ENCODE data around the gene PDE3B.
"Not testable (repeated sequence)": the region's sequence is repeated elsewhere in the genome, so short reads cannot be mapped to it uniquely, and the experiment has no call there.

PDE3B gene

DNA sequence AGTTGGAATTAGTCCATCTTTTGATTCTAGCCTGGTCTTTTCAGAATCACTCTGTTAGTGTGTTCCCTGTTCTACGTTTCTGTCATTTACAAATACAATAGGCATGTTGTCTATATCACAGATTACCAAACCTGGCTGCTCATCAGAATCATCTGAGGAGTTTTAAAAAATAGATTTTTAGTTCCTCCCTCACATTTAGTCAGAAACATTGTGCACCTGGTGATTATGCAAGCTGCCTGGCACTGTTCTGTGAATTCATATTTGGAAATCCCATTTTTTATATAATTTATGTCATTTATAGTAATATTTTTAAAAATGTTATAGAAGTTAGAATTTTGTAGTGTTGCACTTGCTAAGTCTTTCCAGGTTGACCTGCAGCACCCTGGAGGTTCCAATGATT, 107.3 kb downstream of the PDE3B start:
- DNase-seq, result no peak

DNA sequence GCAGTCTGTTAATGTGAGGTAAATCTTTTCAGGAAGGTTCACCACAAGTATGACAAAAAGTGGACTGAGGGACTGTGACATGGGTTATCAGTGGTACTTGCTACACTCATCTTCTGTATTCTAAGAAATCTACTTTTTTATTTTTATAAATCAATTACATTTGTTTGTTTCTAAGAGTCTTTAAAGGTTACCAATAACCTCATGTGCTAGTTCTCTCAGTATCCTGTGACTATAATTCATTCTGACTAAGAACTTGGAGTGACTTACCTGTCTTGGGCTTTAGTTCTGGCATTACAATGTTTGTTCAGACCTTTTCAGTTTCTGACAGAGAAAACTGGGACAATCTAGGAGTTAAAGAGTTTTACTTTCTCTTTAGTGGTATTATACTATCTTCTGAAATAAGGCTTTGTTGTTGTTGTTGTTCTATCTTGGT, 108.4 kb downstream of the PDE3B start:
- DNase-seq, result no peak

DNA sequence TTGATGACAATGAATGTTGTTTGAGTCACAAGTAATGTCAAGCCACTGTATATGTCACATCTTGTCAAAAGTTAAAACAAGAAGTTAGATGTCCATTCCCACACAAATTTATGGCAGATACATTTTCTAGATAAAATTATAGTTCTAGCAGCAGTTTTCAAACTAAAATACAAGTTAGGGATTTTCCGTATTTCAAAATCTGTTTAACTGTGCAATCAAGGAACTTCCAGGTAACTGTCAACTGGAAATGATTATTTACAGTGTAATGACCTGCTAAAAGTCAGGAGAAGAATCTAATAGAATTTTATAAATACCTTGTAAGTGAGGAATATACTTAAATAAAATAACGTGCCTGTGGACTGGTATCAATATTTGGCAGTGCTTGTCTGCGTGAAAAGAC, 111.5 kb downstream of the PDE3B start:
- DNase-seq, result no peak

DNA sequence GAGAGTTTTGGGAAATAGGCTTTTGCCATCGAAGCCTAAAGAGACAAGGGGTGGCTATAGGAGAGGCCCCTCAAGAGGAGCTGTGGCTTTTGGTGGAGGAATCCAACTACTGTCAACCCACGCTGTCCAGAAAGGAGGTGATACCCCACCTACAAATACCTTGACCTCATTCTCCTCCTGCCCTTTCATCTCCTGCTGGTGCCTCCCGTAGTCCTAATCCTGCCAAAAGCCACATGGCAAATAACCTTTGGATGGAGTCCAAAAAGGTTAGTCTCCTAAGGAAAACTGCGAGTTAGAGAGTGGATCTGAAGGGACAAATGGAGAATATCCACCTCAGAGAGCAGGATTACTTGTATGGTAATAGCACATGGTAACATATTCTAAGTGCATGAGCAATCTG, 112.7 kb downstream of the PDE3B start:
- DNase-seq, result no peak

DNA sequence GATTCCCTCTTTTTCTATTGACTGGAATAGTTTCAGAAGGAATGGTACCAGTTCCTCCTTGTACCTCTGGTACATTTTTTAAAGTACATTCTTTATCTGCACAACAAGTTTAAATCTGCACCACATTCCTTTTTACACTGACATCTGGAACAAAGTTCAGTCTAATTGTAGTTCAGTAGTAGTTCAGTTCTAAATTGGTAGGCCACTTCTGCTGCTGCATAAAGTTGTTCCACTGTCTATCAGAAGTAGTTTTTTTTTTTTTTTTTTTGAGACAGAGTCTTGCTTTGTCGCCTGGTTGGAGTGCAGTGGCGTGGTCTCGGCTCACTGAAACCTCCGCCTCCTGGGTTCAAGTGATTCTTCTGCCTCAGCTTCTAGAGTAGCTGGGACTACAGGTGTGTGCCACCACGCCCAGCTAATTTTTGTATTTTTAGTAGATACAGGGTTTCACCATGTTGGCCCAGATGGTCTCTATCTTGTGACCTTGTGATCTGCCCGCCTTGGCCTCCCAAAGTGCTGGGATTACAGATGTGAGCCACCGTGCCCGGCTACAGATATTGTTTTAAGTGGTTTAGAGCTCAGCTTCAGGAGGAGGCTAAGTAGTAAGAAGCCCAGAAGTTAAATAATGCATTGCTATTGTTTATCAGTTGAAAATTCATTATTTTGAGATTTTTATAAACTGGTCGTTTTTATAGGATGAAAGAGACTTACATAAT, 115.9 kb downstream of the PDE3B start:
- not testable (repeated sequence) for DNase-seq

DNA sequence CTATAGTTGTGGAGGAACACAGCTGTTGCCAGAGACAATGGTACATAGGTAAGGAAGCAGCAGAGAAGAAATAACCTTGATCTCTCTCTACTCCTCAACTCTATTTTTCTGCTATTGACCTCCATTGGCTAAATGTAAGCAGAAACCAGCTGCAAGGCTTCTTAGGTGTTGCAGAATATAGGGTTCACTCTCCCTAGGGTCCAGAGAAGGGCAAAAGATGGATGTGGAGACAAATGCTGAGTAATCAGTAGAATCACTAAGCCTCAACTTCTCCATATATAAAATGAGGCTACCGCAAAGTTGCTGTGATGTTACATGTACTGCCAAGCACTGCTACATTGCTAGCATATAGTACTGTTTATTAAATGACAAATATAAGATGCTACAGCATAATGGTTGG, 120.6 kb downstream of the PDE3B start:
- no peak for DNase-seq

DNA sequence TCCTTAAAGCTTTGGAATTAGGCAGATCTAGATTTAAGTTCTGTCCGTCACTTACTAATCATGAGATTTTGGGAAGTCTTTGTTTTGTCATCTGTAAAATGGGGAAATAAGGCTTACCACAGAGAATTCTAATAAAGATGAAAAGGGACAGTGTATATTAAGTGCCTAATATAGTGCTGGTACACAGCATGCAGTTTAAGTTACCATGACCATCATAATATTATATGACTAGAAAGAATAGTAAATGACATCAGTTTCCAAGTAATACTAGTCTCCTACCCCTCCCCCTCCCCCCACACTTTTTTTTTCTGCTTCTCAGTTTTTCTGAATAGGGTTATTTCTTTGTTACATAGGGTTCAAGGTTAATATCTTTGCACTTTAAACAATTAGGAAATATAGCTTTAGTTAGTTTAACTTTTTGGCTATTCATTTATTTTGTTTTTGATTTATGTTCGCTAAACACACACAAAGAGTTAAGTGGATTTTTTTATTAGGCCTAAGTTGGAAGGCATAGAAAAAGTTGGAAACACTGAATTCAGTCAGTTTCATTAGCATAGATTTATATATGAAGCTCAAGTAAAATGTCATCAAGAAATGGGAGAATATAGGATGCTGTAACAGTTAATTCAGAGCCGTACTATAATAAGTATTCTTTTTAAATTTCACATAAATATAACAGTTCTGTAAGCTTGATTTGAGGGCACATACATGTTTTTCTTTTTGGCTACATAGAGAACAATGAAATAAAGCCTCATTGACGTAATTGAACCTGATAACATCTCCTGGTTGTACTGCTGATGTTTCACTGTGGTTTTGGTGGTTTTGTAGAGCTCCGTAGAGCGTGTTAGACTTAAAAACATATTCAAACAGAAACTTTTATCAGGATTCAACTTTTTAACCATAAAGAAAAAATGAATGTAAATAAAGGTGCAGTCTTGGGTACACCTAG, 121.2 kb downstream of the PDE3B start:
- peak; percentile 33 to 40 for DNase-seq

DNA sequence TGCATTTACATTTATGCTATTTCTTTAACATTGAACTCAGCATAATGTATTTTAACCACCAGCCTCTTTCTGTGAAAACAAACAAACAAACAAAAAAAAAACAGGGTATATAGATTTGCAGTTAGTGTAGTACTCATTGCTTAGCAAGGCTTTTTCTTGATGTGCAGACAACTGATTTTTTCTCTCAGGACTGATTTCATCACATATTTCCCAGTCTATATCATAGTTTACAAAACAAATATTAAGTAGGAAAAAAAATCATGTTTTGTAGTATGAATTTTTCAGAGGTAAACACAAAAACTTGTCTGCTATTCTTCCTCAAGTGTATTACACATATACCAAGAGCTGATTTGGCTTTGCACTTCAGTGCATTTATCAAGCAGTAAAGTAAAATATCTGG, 123.0 kb downstream of the PDE3B start:
- DNase-seq, result no peak

DNA sequence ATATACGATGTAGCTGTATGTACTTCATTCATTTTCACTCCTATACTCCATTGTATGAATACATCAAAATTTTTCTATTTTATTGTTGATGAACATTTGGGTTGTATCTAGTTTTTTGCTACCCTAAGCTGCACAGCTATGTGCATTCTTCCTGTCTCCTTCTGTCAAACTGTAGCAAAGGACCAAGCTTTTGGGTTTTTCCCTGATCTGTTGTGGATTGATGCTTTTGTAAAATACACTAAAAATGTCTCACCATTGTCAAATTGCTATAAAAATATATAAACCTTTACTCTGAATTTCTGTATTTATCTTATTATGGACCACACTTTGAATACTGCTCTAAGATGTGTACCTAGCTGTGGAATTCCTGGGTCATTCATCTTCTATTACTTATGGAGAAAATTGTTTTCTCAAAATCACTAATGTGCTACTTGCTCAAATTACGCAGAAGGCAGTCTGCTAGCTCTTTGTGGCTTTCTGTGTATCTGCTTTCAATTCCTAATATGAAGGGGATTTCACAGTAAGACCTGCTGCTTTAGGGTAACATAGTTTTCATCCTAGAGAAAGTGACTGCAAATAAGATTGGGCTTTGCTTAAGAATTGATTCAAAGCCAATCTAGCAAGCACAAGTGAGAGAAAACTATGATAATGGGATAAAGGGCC, 125.1 kb downstream of the PDE3B start:
- no peak for DNase-seq

DNA sequence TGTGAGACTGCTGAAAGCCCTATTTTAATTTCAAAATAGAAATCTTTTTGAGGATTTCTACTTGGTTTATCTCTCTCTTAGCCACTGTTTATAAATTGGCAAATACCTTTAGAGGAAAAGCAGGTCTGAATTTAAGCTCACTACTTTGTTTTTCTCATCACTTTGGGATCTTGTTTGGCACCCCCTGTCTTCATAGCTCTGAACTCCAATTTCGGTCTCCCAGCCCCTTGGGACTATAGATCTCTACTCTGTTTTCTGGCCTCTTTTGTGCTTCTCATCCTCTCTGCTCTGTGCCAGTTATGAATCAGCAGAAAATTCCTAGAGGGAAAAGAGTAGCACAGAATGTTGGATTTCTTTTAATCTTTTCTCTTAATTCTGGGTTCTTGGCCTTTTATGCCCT, 130.2 kb downstream of the PDE3B start:
- DNase-seq, result no peak

DNA sequence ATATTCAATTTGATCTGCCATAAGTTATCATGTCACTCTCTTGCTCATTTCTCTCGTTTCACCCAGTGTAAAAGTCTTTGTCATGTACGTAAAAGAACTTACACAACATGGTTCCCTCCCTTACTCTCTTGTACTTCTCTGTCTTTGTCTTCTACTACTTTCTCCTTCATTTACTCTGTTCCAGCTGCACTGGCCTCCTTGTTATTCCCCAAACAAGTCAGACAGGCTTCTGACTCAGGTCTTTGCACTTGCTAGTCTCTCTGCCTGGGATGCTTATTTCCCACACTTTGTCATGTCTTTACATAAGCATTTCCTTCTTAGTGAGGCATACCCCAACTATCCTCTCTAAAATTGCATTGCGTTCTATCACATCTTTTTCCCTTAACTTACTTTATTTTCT, 131.1 kb downstream of the PDE3B start:
- no peak for DNase-seq

DNA sequence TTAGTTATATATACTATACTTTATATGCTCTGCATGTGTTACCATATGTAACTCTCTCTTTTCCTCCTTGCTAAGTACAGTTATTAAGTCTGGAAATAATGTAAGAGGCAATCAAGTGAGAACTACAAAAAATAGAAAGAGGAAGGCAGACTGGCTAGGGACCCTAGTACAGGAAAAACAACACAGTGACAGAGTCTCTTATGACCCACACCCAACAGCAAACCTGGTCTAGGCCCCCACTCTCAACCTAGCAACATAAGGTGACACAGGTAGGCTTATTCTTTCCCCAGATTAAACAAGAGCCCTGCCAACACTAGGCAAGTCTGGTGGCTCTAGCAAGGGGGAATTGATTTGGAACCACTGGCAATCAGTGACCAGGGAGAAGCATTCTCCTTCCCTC, 132.3 kb downstream of the PDE3B start:
- no peak for DNase-seq

DNA sequence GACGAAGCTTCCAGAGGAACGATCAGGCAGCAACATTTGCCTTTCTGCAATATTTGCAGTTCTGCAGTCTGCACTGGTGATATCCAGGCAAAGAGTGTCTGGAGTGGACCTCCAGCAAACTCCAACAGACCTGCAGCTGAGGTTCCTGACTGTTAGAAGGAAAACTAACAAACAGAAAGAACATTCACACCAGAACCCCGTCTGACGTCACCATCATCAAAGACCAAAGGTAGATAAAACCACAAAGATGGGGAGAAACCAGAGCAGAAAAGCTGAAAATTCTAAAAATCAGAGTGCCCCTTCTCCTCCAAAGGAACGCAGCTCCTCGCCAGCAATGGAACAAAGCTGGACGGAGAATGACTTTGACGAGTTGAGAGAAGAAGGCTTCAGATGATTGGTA, 134.9 kb downstream of the PDE3B start:
- DNase-seq, result not testable (repeated sequence)

DNA sequence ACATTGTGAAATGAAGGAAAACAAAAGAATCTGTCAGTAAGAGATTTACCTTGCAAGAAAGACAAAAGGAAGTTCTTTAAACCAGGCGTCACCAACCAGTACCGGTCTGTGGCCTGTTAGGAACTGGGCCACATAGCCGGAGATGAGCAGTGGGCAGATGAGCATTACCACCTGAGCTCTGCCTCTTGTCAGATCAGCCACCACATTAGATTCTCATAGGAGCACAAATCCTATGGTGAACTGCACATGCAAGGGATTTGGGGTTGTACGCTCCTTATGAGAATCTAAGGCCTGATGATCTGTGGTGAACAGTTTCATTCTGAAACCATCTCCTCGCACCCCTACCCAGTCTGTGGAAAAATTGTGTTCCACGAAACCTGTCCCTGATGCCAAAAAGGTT, 140.2 kb downstream of the PDE3B start:
- no peak for DNase-seq

DNA sequence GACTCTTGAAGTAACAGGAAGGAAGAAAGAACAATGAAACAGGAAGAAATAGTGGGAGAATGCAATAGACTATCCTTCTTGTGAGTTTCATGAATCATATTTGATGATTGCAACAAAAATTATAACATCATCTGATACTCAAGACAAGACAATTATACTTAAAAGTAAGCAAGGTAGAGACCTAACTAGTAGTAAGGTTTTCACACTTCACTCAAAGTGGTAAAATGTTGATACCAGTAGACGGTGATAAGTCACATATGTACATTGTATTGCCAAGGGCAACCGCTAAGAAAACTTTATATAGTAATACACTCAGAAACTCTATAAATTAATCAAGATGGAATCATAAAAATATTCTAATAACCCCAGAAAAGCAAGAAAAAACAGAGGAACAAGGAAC, 140.6 kb downstream of the PDE3B start:
- no peak for DNase-seq

DNA sequence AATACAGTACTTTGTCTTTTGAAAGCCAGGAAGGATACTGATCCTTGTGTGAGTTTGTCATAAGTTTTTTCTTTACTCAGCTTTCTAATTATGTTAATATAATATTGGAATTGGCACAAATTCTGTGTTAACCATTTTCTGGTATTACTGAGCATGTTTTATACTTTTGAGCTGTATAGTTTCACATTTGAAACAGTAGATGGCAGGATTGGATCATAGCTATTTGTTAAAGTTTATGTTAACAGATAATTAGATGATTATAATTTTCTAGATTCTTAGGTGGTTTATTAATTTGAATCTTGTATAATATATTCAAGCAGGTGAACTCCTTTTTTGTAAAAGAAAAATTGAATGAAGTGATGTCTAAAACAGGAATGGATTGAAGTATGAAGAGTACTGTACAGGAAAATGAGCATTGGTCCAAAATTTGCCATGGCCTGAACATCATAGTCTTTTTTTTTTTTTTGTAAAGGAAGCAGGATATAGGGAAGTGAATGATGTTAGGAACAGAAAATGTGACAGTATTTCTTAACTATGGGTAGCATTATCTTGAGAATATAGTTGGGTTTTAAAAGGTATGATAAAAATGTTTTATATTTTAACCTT, 146.4 kb downstream of the PDE3B start:
- no peak for DNase-seq

DNA sequence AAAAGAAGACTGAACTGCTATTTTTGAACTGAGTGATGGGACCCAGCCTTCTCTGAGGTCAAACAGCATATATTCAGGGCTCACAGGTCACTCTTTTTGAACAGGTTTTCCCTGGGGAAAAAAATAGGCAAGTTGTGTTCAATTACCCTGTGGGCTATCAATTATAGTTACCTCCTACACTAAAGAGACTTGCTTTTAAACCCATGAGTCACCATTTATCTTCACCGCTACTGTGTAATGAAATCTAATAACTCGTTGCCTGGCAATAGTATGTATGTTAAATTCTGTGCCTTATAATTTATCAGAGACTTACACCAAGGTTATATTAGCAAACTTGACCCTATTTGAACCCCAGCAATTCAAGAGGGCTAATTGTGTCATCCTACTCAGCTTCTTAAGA, 149.9 kb downstream of the PDE3B start:
- DNase-seq, result no peak

DNA sequence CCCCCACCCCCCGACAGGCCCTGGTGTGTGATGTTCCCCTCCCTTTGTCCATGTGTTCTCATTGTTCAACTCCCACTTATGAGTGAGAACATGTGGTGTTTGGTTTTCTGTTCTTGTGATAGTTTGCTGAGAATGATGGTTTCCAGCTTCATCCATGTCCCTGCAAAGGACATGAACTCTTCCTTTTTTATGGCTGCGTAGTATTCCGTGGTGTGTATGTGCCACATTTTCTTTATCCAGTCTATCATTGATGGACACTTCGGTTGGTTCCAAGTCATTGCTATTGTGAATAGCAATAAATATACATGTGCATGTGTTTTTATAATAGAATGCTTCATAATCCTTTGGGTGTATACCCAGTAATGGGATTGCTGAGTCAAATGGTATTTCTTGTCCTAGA, 152.4 kb downstream of the PDE3B start:
- not testable (repeated sequence) for DNase-seq

DNA sequence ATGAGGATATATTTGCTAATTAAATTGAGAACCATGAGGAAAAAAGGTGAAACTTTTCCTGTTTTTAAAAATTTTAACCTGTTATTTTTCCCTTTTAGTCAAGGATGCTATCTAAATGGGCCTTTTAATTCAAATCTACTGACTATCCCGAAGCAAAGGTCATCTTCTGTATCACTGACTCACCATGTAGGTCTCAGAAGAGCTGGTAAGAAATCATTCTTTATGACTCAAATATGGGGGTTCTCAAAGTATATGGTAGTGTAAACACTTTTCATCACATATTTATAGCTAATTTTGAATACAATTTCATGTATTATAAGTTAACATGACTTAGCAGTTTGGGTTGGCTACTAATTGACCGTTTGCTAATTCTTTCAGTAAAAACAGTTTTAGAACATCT, 160.2 kb downstream of the PDE3B start:
- DNase-seq, result no peak

DNA sequence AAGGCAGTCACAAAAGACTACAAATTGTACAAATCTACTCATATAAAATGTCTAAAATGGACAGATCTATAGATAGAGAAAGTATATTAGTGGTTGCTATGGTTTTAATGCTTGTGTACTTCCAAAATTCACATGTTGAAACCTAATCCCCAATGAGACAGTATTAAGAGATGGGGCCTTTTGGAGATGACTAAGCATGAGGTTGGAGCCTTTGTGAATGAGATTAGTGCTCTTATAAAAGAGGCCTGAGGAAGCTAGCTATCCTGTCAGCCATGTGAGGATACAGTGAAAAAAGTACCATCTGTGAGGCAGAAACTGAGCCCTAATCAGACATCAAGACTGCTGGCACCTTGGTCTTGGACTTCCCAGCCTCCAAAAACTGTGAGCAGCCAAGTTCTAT, 165.9 kb downstream of the PDE3B start:
- DNase-seq, result no peak

DNA sequence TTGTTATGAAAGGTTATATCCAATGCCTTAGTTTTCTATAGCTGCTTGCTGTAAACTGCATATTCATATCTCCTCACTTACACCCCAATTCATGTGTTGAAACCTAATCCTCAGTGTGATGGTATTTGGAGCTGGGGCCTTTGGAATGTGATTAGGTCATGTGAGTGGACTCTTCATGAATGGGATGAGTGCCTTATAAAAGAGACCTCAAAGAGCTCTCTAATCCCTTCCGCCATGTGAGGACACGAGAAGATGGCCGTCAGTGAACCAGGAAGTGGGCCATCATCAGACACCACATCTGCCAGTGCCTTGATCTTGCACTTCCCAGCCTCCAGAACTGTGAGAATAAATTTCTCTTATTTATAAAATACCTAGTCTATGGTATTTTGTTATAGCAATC, 169.2 kb downstream of the PDE3B start:
- no peak for DNase-seq

DNA sequence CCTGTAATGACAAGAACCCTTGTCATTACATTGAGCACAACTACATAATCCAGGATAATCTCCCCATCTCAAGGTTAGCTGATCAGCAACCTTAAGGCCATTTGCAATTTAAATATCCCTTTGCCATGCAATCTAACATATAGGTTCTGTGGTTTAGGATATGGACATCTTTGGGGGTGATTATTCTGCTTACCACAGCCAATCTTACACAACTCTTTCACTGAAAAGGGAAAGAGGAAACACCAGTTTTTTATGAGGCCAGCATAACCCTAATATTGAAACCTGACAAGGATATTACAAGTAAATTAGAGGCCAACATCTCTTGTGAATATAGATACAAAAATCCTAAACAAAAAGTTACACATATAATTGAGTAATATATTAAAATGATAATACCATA, 169.9 kb downstream of the PDE3B start:
- DNase-seq, result no peak

DNA sequence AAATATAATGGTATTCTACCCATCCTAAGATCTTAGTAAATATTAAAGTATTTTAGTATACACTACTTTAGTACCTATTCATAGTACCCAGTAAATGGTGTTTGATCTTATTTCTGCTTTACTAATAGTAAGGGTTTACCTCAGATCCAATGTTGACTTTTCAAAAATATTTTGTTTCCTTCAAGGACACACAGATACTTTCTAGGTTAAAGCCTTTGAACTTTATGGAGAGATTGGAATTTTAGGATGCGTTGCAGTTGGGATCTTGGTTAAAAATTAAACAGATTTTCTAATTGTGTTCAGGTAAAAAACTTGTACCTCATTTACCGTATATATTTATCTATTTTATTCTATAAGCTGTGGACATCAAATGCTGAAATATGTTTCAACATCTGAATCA, 175.2 kb downstream of the PDE3B start:
- DNase-seq, result no peak

Measured in activated CD4-positive, alpha-beta T cell treated with anti-CD3 and anti-CD28 coated beads for 4 hours (primary cell).